Panc1 (cell line): ENCODE measurements around the gene GADL1. TPM values are rescaled to one million over a fixed set of nuclear protein-coding genes. Genes with fewer than 3 reads are reported as not detected.

Experiments used
- ATAC-seq: fragments of 200-7000 bp; cut with Tn5 transposase; 2 replicates; pipeline ENCODE4 v1.9.1; 2020; ENCODE audit warnings: mild to moderate bottlenecking, moderate library complexity
- BruUV-seq: library from RNA; stranded (reverse); fragments of 400-500 nt; replicated peaks from 2 replicates; lab custom pipeline; 2021; lab: Mats Ljungman, UMichigan
- CTCF ChIA-PET: fragments of 300-600 bp; sonication (Branson Sonifier 250); formaldehyde crosslinking; loops from one replicate; lab custom pipeline; 2022; ENCODE audit warnings: antibody characterized with exemption; lab: Charles Lee
- POLR2A ChIA-PET: fragments of 300-600 bp; sonication (Branson Sonifier 250); formaldehyde crosslinking; loops from one replicate; lab custom pipeline; 2022; ENCODE audit warnings: antibody characterized with exemption; lab: Charles Lee
- DNase-seq: peaks from one replicate; pipeline ENCODE4 v3.0.0-alpha.2; 2010; ENCODE audit warnings: low read depth, low spot score
- H3K27ac ChIP-seq: 2 replicates; pipeline ENCODE4 v1.5.1; 2011; ENCODE audit warnings: mild to moderate bottlenecking, low read length, inconsistent platforms
- H3K27me3 ChIP-seq: fragments of 200-500 bp; sonication (Bioruptor generic); 2 replicates; pipeline ENCODE4 v1.6.0; 2014; ENCODE audit warnings: low read length, inconsistent platforms; ENCODE audit not compliant: control insufficient read depth, insufficient read depth
- H3K36me3 ChIP-seq: fragments of 200-500 bp; sonication (Bioruptor generic); 2 replicates; pipeline ENCODE4 v1.5.1; 2014; ENCODE audit warnings: inconsistent platforms, mild to moderate bottlenecking, low read length, moderate library complexity; ENCODE audit not compliant: control insufficient read depth, insufficient read depth
- H3K4me1 ChIP-seq: 2 replicates; pipeline ENCODE4 v1.5.1; 2011; ENCODE audit warnings: inconsistent platforms, mild to moderate bottlenecking, low read length, moderate library complexity; ENCODE audit not compliant: control insufficient read depth, insufficient read depth
- H3K4me3 ChIP-seq, 2 experiments: 2 replicates each; pipeline ENCODE4 v1.5.1; 2011 to 2012; ENCODE audit warnings: low read depth in 2 of 2, low read length in 2 of 2, mild to moderate bottlenecking in 2 of 2, inconsistent platforms in 1 of 2, moderate library complexity in 1 of 2
- H3K9me3 ChIP-seq: fragments of 200-500 bp; sonication (Bioruptor generic); 2 replicates; pipeline ENCODE4 v1.5.1; 2014; ENCODE audit warnings: low read depth, mild to moderate bottlenecking, inconsistent platforms, low read length, moderate library complexity; ENCODE audit not compliant: control insufficient read depth, insufficient read depth
- CTCF ChIP-seq: fragments of 450-650 bp; IDR thresholded peaks from 2 replicates; pipeline ENCODE4 v1.5.1; 2017; ENCODE audit warnings: mild to moderate bottlenecking
- POLR2AphosphoS5 ChIP-seq: IDR thresholded peaks from 2 replicates; pipeline ENCODE4 v1.6.1; 2012; ENCODE audit warnings: mild to moderate bottlenecking, low read depth, low read length, moderate library complexity
- REST ChIP-seq, 2 experiments: IDR thresholded peaks; 2 replicates each; pipeline ENCODE4 v1.6.1; 2011 to 2012; ENCODE audit warnings: low read depth in 2 of 2, control low read depth in 1 of 2, low read length in 1 of 2, mild to moderate bottlenecking in 1 of 2, moderate library complexity in 1 of 2; ENCODE audit not compliant: insufficient read depth in 1 of 2
- SIN3A ChIP-seq: IDR thresholded peaks from 2 replicates; pipeline ENCODE4 v1.6.1; 2012; ENCODE audit warnings: low read depth, mild to moderate bottlenecking, low read length, moderate library complexity, borderline replicate concordance; ENCODE audit not compliant: insufficient read depth
- TCF7L2 ChIP-seq: IDR thresholded peaks from 2 replicates; pipeline ENCODE4 v1.6.1; 2011; ENCODE audit warnings: mild to moderate bottlenecking, low read depth, low read length, inconsistent platforms
- in situ Hi-C: cut with HindIII; loops from 2 replicates; pipeline ENCODE4 v1.10.0; 2016; ENCODE audit warnings: low sequenced_read_pairs, low pct_unique_long_range_greater_than_20kb
- intact Hi-C: fragments of 100-400 bp; cut with micrococcal nuclease; formaldehyde crosslinking; loops from one replicate; pipeline ENCODE4 v1.10.0; 2022; ENCODE audit not compliant: unreplicated experiment
- total RNA-seq: library from RNA; stranded (reverse); gene quantifications from one replicate; pipeline ENCODE4 v1.2.1, GENCODE V29; 2021; ENCODE audit not compliant: unreplicated experiment

The GADL1 gene
- total RNA-seq, 1 experiment from 2014 or later: not detected

- Histone ChIP-seq H3K36me3 (no peaks in the 10 kb centered on the region), H3K27ac (no peak overlapping the region), H3K9me3 (no peaks in the 10 kb centered on the region), H3K4me3 (no peak overlapping the region), H3K27me3 (no peaks in the 10 kb centered on the region), H3K4me1 (no peaks in the 10 kb centered on the region)
- ChIA-PET CTCF (no interaction called here), POLR2A (no interaction called here)
- TF ChIP-seq POLR2AphosphoS5: no peak
- TF ChIP-seq TCF7L2: no peak
- no peak for TF ChIP-seq REST (IDR thresholded peaks at IDR 0.05; ENCODE audit: insufficient read depth in 1 of 2, low read depth in 2 of 2, low read length in 1 of 2)
- TF ChIP-seq CTCF: no peak
- TF ChIP-seq SIN3A: no peak
- ATAC-seq (no peak), DNase-seq (no peak)
- in situ Hi-C loops (no loop called here), intact Hi-C loops (no loop called here)
- no TSS peak for BruUV-seq
Measured at GRCh38 chr3:30918761-30919160, 24.3 kb upstream of the GADL1 start.

- CTCF ChIA-PET: no interaction called here
- intact Hi-C loops: no loop called here
- H3K4me1 ChIP-seq: no peaks in the 10 kb centered on the region
- no peak overlapping the region for H3K4me3 ChIP-seq
- no peaks in the 10 kb centered on the region for H3K27me3 ChIP-seq
- no peaks in the 10 kb centered on the region for H3K36me3 ChIP-seq
- no peak for DNase-seq
- H3K27ac ChIP-seq: no peak overlapping the region
- in situ Hi-C loops: no loop called here
- POLR2A ChIA-PET: no interaction called here
- no peak for ATAC-seq
- H3K9me3 ChIP-seq: no peaks in the 10 kb centered on the region
- TF ChIP-seq TCF7L2: no peak
- TF ChIP-seq CTCF: no peak
- no peak for TF ChIP-seq REST (IDR thresholded peaks at IDR 0.05; ENCODE audit: insufficient read depth in 1 of 2, low read depth in 2 of 2, low read length in 1 of 2)
- no peak for TF ChIP-seq POLR2AphosphoS5
- no peak for TF ChIP-seq SIN3A
- no TSS peak for BruUV-seq
Measured at GRCh38 chr3:30915782-30916181, 21.3 kb upstream of the GADL1 start.
